UCSD-AML1 (cell line): Measurements from ENCODE around the gene TPI1.

Experiments used
- DNase-seq: peaks from one replicate; lab custom pipeline; 2025; ENCODE audit not compliant: unreplicated experiment; lab: John Stamatoyannopoulos, UW

TPI1 gene

GRCh38 chr12:6867413-6868210 lies at the start of gene TPI1:
Gene TPI1, plus strand, starts transcription at chr12:6867531. Its CDS starts 36 bp downstream, at chr12:6867567.
- peak; percentile 85 for DNase-seq

- no peak for DNase-seq
Measured at GRCh38 chr12:6817662-6818157, 49.6 kb upstream of the TPI1 start.

DNA sequence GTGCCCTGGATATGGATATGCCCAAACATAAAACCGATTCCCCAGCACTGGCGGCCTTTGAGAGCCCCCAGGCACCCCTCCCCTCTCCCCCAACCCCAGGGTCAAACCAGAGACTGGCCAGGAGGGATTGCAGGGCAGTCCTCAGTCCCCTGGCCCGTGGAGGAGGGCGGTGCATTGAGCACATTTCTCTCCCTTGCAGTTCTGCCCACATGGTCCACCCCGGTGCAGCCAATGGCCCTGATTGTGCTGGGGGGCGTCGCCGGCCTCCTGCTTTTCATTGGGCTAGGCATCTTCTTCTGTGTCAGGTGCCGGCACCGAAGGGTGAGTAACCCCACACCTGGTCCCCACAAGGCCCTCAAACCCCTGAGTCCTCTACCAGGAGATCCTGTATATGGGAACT lies 49.1 kb upstream of the TPI1 start:
- DNase-seq = no peak

GRCh38 chr12:6818645-6819044 lies 48.7 kb upstream of the TPI1 start:
- no peak for DNase-seq

GRCh38 chr12:6819106-6820030 lies 48.0 kb upstream of the TPI1 start:
- no peak for DNase-seq

DNA sequence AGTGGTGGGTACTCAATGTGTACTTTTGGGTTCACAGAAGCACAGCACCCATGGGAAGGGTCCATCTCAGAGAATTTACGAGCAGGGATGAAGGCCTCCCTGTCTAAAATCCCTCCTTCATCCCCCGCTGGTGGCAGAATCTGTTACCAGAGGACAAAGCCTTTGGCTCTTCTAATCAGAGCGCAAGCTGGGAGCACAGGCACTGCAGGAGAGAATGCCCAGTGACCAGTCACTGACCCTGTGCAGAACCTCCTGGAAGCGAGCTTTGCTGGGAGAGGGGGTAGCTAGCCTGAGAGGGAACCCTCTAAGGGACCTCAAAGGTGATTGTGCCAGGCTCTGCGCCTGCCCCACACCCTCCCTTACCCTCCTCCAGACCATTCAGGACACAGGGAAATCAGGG lies 47.2 kb upstream of the TPI1 start:
- DNase-seq = no peak

GRCh38 chr12:6821591-6822425 lies 45.5 kb upstream of the TPI1 start, which contains the start of gene GPR162:
Gene GPR162, plus strand, starts transcription at chr12:6821821. Its CDS starts 2,078 bp downstream, at chr12:6823899.
- DNase-seq = peak; percentile 76

DNA sequence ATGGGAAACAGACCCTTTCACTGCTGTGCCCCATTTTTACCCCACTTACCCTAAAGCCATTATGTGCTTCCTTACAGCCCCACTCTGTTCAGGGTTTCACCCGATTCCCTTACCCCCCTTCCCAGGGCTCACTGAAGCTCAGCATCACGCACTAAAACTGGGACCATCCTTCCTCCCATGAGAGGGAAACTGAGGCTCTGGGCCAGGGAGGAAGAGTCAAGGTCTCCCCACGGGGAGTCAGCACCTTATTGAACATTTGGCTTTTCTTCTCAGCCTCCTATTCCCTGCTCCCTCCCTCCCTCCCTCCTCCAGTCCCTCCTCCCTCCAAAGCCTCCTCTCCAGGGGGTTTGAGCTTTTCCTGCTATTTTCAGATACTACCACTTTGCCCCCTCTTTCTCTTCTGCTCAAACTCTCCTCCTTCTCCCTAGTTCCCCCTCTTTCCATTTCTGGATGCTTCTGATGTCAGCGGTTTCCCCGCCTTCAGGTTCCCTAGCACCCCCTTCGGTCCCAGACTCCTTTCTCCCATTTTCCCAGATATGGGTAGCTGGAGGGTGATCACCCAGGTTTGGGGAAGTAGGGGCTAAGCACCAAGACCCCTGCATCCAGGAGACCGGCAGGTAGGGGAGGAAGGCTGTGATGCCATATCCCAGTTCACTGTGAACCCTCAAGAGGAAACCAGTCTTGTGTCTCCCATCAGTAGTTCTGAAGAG lies 44.8 kb upstream of the TPI1 start:
- DNase-seq = no peak

- DNase-seq = no peak
Measured at GRCh38 chr12:6823182-6824084, 43.9 kb upstream of the TPI1 start.

DNA sequence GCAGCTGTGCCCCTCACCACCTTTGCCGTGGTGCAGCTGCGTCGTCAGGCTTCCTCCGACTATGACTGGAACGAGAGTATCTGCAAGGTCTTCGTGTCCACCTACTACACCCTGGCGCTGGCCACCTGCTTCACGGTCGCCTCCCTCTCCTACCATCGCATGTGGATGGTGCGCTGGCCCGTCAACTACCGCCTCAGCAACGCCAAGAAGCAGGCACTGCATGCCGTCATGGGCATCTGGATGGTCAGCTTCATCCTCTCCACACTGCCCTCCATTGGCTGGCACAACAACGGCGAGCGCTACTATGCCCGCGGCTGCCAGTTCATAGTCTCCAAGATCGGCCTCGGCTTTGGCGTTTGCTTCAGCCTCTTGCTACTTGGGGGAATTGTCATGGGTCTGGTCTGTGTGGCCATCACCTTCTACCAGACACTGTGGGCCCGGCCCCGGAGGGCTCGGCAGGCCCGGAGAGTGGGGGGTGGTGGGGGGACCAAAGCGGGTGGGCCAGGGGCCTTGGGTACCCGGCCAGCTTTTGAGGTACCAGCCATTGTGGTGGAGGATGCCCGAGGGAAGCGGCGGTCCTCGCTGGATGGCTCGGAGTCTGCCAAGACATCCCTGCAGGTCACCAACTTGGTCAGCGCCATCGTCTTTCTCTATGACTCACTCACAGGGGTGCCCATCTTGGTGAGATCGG lies 43.1 kb upstream of the TPI1 start:
- no peak for DNase-seq

GRCh38 chr12:6824901-6825381 lies 42.4 kb upstream of the TPI1 start:
- DNase-seq = no peak

GRCh38 chr12:6825398-6826124 lies 41.8 kb upstream of the TPI1 start:
- DNase-seq = peak; percentile 85

- DNase-seq = no peak
Measured at GRCh38 chr12:6826125-6826733, 41.1 kb upstream of the TPI1 start.

- no peak for DNase-seq
Measured at GRCh38 chr12:6826734-6827436, 40.4 kb upstream of the TPI1 start.

GRCh38 chr12:6827437-6827911 lies 39.9 kb upstream of the TPI1 start:
- peak; percentile 75 for DNase-seq

- peak; percentile 47 for DNase-seq
Measured at GRCh38 chr12:6827982-6828780, 39.1 kb upstream of the TPI1 start, which contains the start of gene P3H3. Gene P3H3, plus strand, starts transcription at chr12:6828407. Its CDS starts 34 bp downstream, at chr12:6828441.
